ENCODE results near the gene CRACDL.
"Not testable (repeated sequence)": the region's sequence is repeated elsewhere in the genome, so short reads cannot be mapped to it uniquely, and the experiment has no call there.

Gene CRACDL

GRCh38 chr2:98884658-98885057 is 51.4 kb downstream of the CRACDL start:
- no peak for DNase-seq (ENCODE audit: low read depth)

GRCh38 chr2:98883780-98884211 is 52.2 kb downstream of the CRACDL start:
- no peak for DNase-seq (ENCODE audit: low read depth)

GRCh38 chr2:98882971-98883779 is 52.9 kb downstream of the CRACDL start:
- no peak for DNase-seq (ENCODE audit: low read depth)

GRCh38 chr2:98882368-98882767 is 53.7 kb downstream of the CRACDL start:
- no peak for DNase-seq (ENCODE audit: low read depth)

- no peak for DNase-seq (ENCODE audit: low read depth)
These were observed 54.8 kb downstream of the CRACDL start for GRCh38 chr2:98881153-98881650.

- no peak for DNase-seq (ENCODE audit: low read depth)
These were observed 55.5 kb downstream of the CRACDL start for GRCh38 chr2:98880266-98881152.

GRCh38 chr2:98877658-98878057 is 58.4 kb downstream of the CRACDL start:
- not testable (repeated sequence) for DNase-seq (ENCODE audit: low read depth)

GRCh38 chr2:98876741-98877140 is 59.3 kb downstream of the CRACDL start:
- DNase-seq (ENCODE audit: low read depth) = no peak

- no peak for DNase-seq (ENCODE audit: low read depth)
These were observed 60.3 kb downstream of the CRACDL start for GRCh38 chr2:98875746-98876145.

- DNase-seq (ENCODE audit: low read depth) = no peak
These were observed 60.8 kb downstream of the CRACDL start for GRCh38 chr2:98875081-98875728.

GRCh38 chr2:98874186-98874689 is 61.8 kb downstream of the CRACDL start:
- DNase-seq (ENCODE audit: low read depth) = no peak

GRCh38 chr2:98872526-98872925 is 63.5 kb downstream of the CRACDL start:
- DNase-seq (ENCODE audit: low read depth) = no peak

- no peak for DNase-seq (ENCODE audit: low read depth)
These were observed 64.5 kb downstream of the CRACDL start for GRCh38 chr2:98871506-98871905.

- no peak for DNase-seq (ENCODE audit: low read depth)
These were observed 65.4 kb downstream of the CRACDL start for GRCh38 chr2:98870516-98871158.

- no peak for DNase-seq (ENCODE audit: low read depth)
These were observed 66.2 kb downstream of the CRACDL start for GRCh38 chr2:98869870-98870269.

GRCh38 chr2:98869272-98869641 is 66.8 kb downstream of the CRACDL start:
- no peak for DNase-seq (ENCODE audit: low read depth)

- no peak for DNase-seq (ENCODE audit: low read depth)
These were observed 67.3 kb downstream of the CRACDL start for GRCh38 chr2:98868548-98869271.

GRCh38 chr2:98867539-98868309 is 68.3 kb downstream of the CRACDL start:
- DNase-seq (ENCODE audit: low read depth) = no peak

GRCh38 chr2:98866033-98866432 is 70.0 kb downstream of the CRACDL start:
- DNase-seq (ENCODE audit: low read depth) = no peak

GRCh38 chr2:98861601-98862000 is 74.4 kb downstream of the CRACDL start:
- no peak for DNase-seq (ENCODE audit: low read depth)
